K562 (cell line): ENCODE results near the gene BSN. TPM values are rescaled to one million over a fixed set of nuclear protein-coding genes. Genes with fewer than 3 reads are reported as not detected.

Experiments used
- ATAC-seq: fragments of 200-7000 bp; cut with Tn5 transposase; 3 replicates; pipeline ENCODE4 v1.9.1; 2020; ENCODE audit warnings: moderate library complexity
- BruUV-seq: library from RNA; stranded (reverse); fragments of 400-500 nt; replicated peaks from 2 replicates; lab custom pipeline; 2021; lab: Mats Ljungman, UMichigan
- CTCF ChIA-PET: fragments of 300-600 bp; formaldehyde crosslinking; extraction: SDS; loops from one replicate; lab custom pipeline; 2021; ENCODE audit warnings: low intra/inter-chr PET ratio; lab: Yijun Ruan, JAX
- POLR2A ChIA-PET: fragments of 300-600, 350-650 bp; sonication (Branson Sonifier 250); formaldehyde crosslinking; extraction: SDS; loops from one replicate; lab custom pipeline; 2021; ENCODE audit warnings: antibody characterized with exemption, inconsistent platforms; lab: Yijun Ruan, JAX
- DNase-seq, 4 experiments: peaks; one replicate each; pipeline versions ENCODE4 v3.0.0 to v3.0.0-alpha.2; 2011 to 2018; ENCODE audit warnings: low spot score in 3 of 4, mixed read lengths in 3 of 4; ENCODE audit errors: extremely low read depth in 1 of 4
- FAIRE-seq: peaks from 2 replicates; lab custom pipeline; 2011; peaks lifted over from hg19 to GRCh38; lab: Jason Lieb, UNC
- H2AFZ ChIP-seq: 2 replicates; pipeline ENCODE4 v1.6.0; 2011; ENCODE audit warnings: low read depth, low read length, control low read depth, inconsistent platforms
- H3K27ac ChIP-seq: fragments of 200-600 bp; 3 replicates; pipeline ENCODE4 v1.8.0; 2011; ENCODE audit warnings: low read depth, mild to moderate bottlenecking, control low read depth, inconsistent platforms, low read length, moderate library complexity, mixed read lengths; ENCODE audit errors: extremely low read depth
- H3K27me3 ChIP-seq, 2 experiments: fragments of 300-600 bp in 1 of 2; 2 replicates in 1 of 2; 3 replicates in 1 of 2; pipeline versions ENCODE4 v1.6.0 to v1.8.0; 2011; ENCODE audit warnings: inconsistent platforms in 2 of 2, low read length in 2 of 2, mild to moderate bottlenecking in 1 of 2, mixed read lengths in 1 of 2, moderate library complexity in 1 of 2; ENCODE audit not compliant: control insufficient read depth in 2 of 2, insufficient read depth in 2 of 2
- H3K36me3 ChIP-seq: fragments of 300-600 bp; 3 replicates; pipeline ENCODE4 v1.8.0; 2011; ENCODE audit warnings: mild to moderate bottlenecking, low read length, inconsistent platforms; ENCODE audit not compliant: control insufficient read depth, insufficient read depth
- H3K4me1 ChIP-seq, 2 experiments: fragments of 200-600 bp in 1 of 2; replicated peaks in 1 of 2; 2 replicates in 1 of 2; 3 replicates in 1 of 2; pipeline versions ENCODE4 v1.5.1 to v1.8.0; 2011; ENCODE audit warnings: inconsistent platforms in 2 of 2, low read length in 2 of 2, mild to moderate bottlenecking in 1 of 2, mixed read lengths in 1 of 2, moderate library complexity in 1 of 2; ENCODE audit not compliant: control insufficient read depth in 2 of 2, insufficient read depth in 2 of 2
- H3K4me2 ChIP-seq: 2 replicates; pipeline ENCODE4 v1.6.1; 2011; ENCODE audit warnings: low read length, control low read depth, inconsistent platforms, mixed read lengths; ENCODE audit not compliant: insufficient read depth
- H3K4me3 ChIP-seq: fragments of 200-600 bp; sonication (generic), shearing (Covaris generic); 2 replicates; pipeline ENCODE4 v1.5.1; 2016; ENCODE audit warnings: control low read depth, inconsistent platforms
- H3K79me2 ChIP-seq: fragments of 200-600 bp; 3 replicates; pipeline ENCODE4 v1.8.0; 2011; ENCODE audit warnings: low read length, inconsistent platforms; ENCODE audit not compliant: control insufficient read depth, insufficient read depth
- H3K9ac ChIP-seq, 2 experiments: 2 replicates each; pipeline versions ENCODE4 v1.6.0 to v1.6.1; 2011; ENCODE audit warnings: low read depth in 2 of 2, low read length in 2 of 2, control low read depth in 1 of 2, inconsistent platforms in 1 of 2, mild to moderate bottlenecking in 1 of 2, mixed read lengths in 1 of 2; ENCODE audit not compliant: insufficient read depth in 1 of 2
- H3K9me1 ChIP-seq: one replicate; pipeline ENCODE4 v1.6.0; 2011; ENCODE audit warnings: inconsistent platforms, mild to moderate bottlenecking, low read length, moderate library complexity; ENCODE audit not compliant: control insufficient read depth, insufficient read depth
- H3K9me3 ChIP-seq: replicated peaks from 2 replicates; pipeline ENCODE4 v1.5.1; 2011; ENCODE audit warnings: low read depth, low read length, inconsistent platforms; ENCODE audit not compliant: control insufficient read depth, insufficient read depth
- H4K20me1 ChIP-seq: replicated peaks from 2 replicates; pipeline ENCODE4 v1.6.1; 2011; ENCODE audit warnings: low read length, inconsistent platforms, mixed read lengths; ENCODE audit not compliant: control insufficient read depth, insufficient read depth
- CREB3 ChIP-seq: fragments of 450-650 bp; conservative IDR thresholded peaks from 2 replicates; pipeline ENCODE4 v1.6.1; 2016; ENCODE audit warnings: missing genetic modification characterization, low read depth, mild to moderate bottlenecking, missing compliant biosample characterization, moderate library complexity
- CXXC5 ChIP-seq: fragments of 250-450 bp; sonication (Bioruptor Pico); IDR thresholded peaks from 2 replicates; pipeline ENCODE4 v1.8.0; 2022; ENCODE audit warnings: inconsistent platforms, mild to moderate bottlenecking, moderate library complexity
- ESRRA ChIP-seq: fragments of 450-650 bp; IDR thresholded peaks from 2 replicates; pipeline ENCODE4 v1.6.1; 2014; ENCODE audit warnings: low read depth, mild to moderate bottlenecking, moderate library complexity, borderline replicate concordance
- SAFB ChIP-seq: fragments of 200-400 bp; formaldehyde crosslinking; IDR thresholded peaks from 2 replicates; pipeline ENCODE4 v1.6.1; 2017; ENCODE audit warnings: low read depth, low read length, borderline replicate concordance
- TRIM25 ChIP-seq: fragments of 450-650 bp; IDR thresholded peaks from 2 replicates; pipeline ENCODE4 v1.7.0; 2016; ENCODE audit warnings: borderline replicate concordance
- ZMIZ1 ChIP-seq, 2 experiments: fragments of 150-350 bp in 1 of 2; IDR thresholded peaks; 2 replicates each; pipeline ENCODE4 v1.6.1; 2012 to 2016; ENCODE audit warnings: low read depth in 2 of 2, low read length in 2 of 2, mild to moderate bottlenecking in 1 of 2, moderate library complexity in 1 of 2
- ZNF12 ChIP-seq: sonication (generic); formaldehyde crosslinking; IDR thresholded peaks from 2 replicates; pipeline ENCODE4 v1.4.0; 2020; ENCODE audit warnings: mild to moderate bottlenecking, missing genetic modification reagents
- WGBS: fragments of 100-300 bp; shearing (Covaris generic); methylation state at CpG from one replicate; pipeline ENCODE4 v1.1.6; 2016; ENCODE audit warnings: low coverage, mixed read lengths; ENCODE audit not compliant: insufficient coverage; ENCODE audit errors: missing lambda C conversion rate; 5-methylcytosine and 5-hydroxymethylcytosine counted together
- in situ Hi-C: fragments of 300-500 bp; cut with MboI; formaldehyde crosslinking; loops from 4 replicates; pipeline ENCODE4 v1.15.0; 2018; ENCODE audit warnings: inconsistent platforms, mixed read lengths
- intact Hi-C: fragments of 100-400 bp; cut with micrococcal nuclease; formaldehyde crosslinking; loops from 2 replicates; pipeline ENCODE4 v1.14.2; 2022
- polyA plus RNA-seq, 8 experiments: library from polyadenylated mRNA; depleted of rRNA in 4 of 8; stranded (reverse) in 5 of 8; unstranded in 3 of 8; fragments of >200 nt; fragmentation: Nextera tagmentation in 2 of 8; fragmentation: Illumina TruSeq in 1 of 8; extraction: Ambion mirVana in 2 of 8; extraction: Trizol in 1 of 8; gene quantifications; 2 replicates each; pipeline versions ENCODE4 v1.2.1 to v1.2.3, GENCODE V29; 2011 to 2014; ENCODE audit warnings: inconsistent platforms in 1 of 8, missing spikeins in 1 of 8
- total RNA-seq, 7 experiments: library from RNA; depleted of rRNA in 6 of 7; stranded (reverse); fragments of >200 nt in 6 of 7; fragmentation: Illumina TruSeq in 2 of 7; extraction: Trizol in 2 of 7; gene quantifications; 2 replicates each; pipeline versions ENCODE4 v1.2.1 to v1.2.3, GENCODE V29; 2011 to 2021; ENCODE audit warnings: low replicate concordance in 1 of 7

The BSN gene
- total and polyA plus RNA-seq, 9 of the 15 experiments (the other 6 are each of a cell fraction or from before 2014, with no cell fraction given) = 0.03 to 1.5 (median 0.29) TPM

DNA sequence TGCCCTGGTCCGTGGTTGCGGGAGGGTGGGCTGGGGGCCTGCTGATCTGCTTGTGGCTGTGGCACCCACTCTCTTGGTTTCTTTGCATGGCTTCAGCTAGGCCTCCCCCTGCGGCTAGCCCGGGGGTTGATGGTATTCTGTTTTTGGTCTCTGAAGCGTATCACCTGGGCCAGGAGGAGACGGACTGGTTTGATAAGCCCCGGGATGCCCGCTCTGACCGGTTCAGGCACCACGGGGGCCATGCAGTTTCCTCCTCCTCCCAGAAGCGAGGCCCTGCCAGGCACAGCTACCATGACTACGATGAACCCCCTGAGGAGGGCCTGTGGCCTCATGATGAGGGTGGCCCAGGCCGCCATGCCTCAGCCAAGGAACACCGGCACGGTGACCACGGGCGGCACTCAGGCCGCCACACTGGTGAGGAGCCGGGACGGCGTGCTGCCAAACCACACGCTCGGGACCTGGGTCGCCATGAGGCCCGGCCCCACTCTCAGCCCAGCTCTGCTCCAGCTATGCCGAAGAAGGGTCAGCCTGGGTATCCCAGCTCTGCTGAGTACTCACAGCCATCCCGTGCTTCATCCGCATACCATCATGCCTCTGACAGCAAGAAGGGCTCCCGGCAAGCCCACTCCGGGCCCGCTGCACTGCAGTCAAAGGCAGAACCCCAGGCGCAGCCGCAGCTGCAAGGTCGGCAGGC, 108.6 kb downstream of the BSN start:
- WGBS = 77% methylated on average over 18 of the region's 34 CpGs
- H3K79me2 ChIP-seq = no peaks in the 10 kb centered on the region
- H3K36me3 ChIP-seq = no peaks in the 10 kb centered on the region
- H3K4me2 ChIP-seq = no peak overlapping the region
- H2AFZ ChIP-seq = no peak overlapping the region
- no peak overlapping the region; a peak in 1 of 4 replicates for H3K9ac ChIP-seq
- no peak for TF ChIP-seq ZNF12
- no peak for TF ChIP-seq ESRRA
- TF ChIP-seq CXXC5 = no peak
- TF ChIP-seq SAFB = no peak
- no peak for TF ChIP-seq TRIM25
- no peak for TF ChIP-seq CREB3 (tag)
- TF ChIP-seq ZMIZ1 (IDR thresholded peaks at IDR 0.05; ENCODE audit: low read depth in 2 of 2, low read length in 2 of 2) = no peak
- ChIA-PET POLR2A (interaction anchor here (0.6 kb wide), 1 partner anchor 254 kb away, joined by 3 read pairs; no protein-coding TSS in a partner anchor), CTCF (no interaction called here)
- H3K27me3 ChIP-seq = no peaks in the 10 kb centered on the region
- H3K9me1 ChIP-seq = no peaks in the 10 kb centered on the region
- H3K27ac ChIP-seq = no peak overlapping the region
- FAIRE-seq (no peak), DNase-seq (no peak), ATAC-seq (no peak)
- no TSS peak for BruUV-seq
- in situ Hi-C loops = loop anchor here (10.0 kb wide), 1 partner anchor 98 kb away; no protein-coding TSS in a partner anchor
- H4K20me1 ChIP-seq = no peaks in the 10 kb centered on the region
- intact Hi-C loops = no loop called here
- H3K4me3 ChIP-seq = no peak overlapping the region
- H3K9me3 ChIP-seq = no peaks in the 10 kb centered on the region
- H3K4me1 ChIP-seq = peaks cover 0 to 7% of the 10 kb centered on the region in 2 experiments; a peak in 2 of 5 replicates
